K562 (cell line): Measurements from ENCODE around the gene SLC24A3. TPM values are rescaled to one million over a fixed set of nuclear protein-coding genes. Genes with fewer than 3 reads are reported as not detected.

ENCODE experiments used
- ARNT ChIP-seq, 2 experiments: fragments of 450-650 bp; IDR thresholded peaks; 2 replicates each; pipeline ENCODE4 v1.6.1; 2016; ENCODE audit warnings: mild to moderate bottlenecking in 1 of 2
- IRF2 ChIP-seq: sonication (generic); formaldehyde crosslinking; IDR thresholded peaks from 2 replicates; pipeline ENCODE4 v1.8.1; 2022; ENCODE audit warnings: mild to moderate bottlenecking, missing genetic modification reagents
- KDM4B ChIP-seq, 2 experiments: fragments of 450-650 bp in 1 of 2; sonication (generic) in 1 of 2; IDR thresholded peaks; 2 replicates each; pipeline ENCODE4 v1.6.1; 2016 to 2017; ENCODE audit warnings: borderline replicate concordance in 2 of 2, antibody characterized with exemption in 1 of 2, low read depth in 1 of 2, mild to moderate bottlenecking in 1 of 2
- KLF10 ChIP-seq: fragments of 250-450 bp; sonication (Bioruptor Pico); IDR thresholded peaks from 2 replicates; pipeline ENCODE4 v1.6.1; 2021; ENCODE audit warnings: matching md5 sums
- KLF13 ChIP-seq: fragments of 450-650 bp; IDR thresholded peaks from 2 replicates; pipeline ENCODE4 v1.6.1; 2016; ENCODE audit warnings: missing genetic modification characterization, low read depth, mild to moderate bottlenecking, missing compliant biosample characterization, moderate library complexity, borderline replicate concordance
- MTA1 ChIP-seq: fragments of 450-650 bp; IDR thresholded peaks from 2 replicates; pipeline ENCODE4 v1.6.1; 2017; ENCODE audit warnings: borderline replicate concordance
- NFXL1 ChIP-seq: fragments of 450-650 bp; formaldehyde crosslinking; IDR thresholded peaks from 2 replicates; pipeline ENCODE4 v1.4.0; 2021; ENCODE audit warnings: mild to moderate bottlenecking
- RBM15 ChIP-seq: fragments of 200-400 bp; formaldehyde crosslinking; IDR thresholded peaks from 2 replicates; pipeline ENCODE4 v1.6.1; 2018; ENCODE audit warnings: mild to moderate bottlenecking, low read length, moderate library complexity; ENCODE audit not compliant: insufficient read depth
- ZNF280B ChIP-seq: fragments of 250-450 bp; sonication (Bioruptor Pico); IDR thresholded peaks from 2 replicates; pipeline ENCODE4 v1.5.1; 2021; ENCODE audit warnings: mild to moderate bottlenecking
- ZNF282 ChIP-seq: sonication (generic); formaldehyde crosslinking; IDR thresholded peaks from 2 replicates; pipeline ENCODE4 v1.8.1; 2023; ENCODE audit warnings: missing genetic modification reagents
- ZSCAN32 ChIP-seq: fragments of 450-650 bp; formaldehyde crosslinking; IDR thresholded peaks from 2 replicates; pipeline ENCODE4 v1.4.0; 2020; ENCODE audit warnings: mild to moderate bottlenecking, moderate library complexity
- polyA plus RNA-seq, 8 experiments: library from polyadenylated mRNA; depleted of rRNA in 4 of 8; stranded (reverse) in 5 of 8; unstranded in 3 of 8; fragments of >200 nt; fragmentation: Nextera tagmentation in 2 of 8; fragmentation: Illumina TruSeq in 1 of 8; extraction: Ambion mirVana in 2 of 8; extraction: Trizol in 1 of 8; gene quantifications; 2 replicates each; pipeline versions ENCODE4 v1.2.1 to v1.2.3, GENCODE V29; 2011 to 2014; ENCODE audit warnings: inconsistent platforms in 1 of 8, missing spikeins in 1 of 8
- total RNA-seq, 7 experiments: library from RNA; depleted of rRNA in 6 of 7; stranded (reverse); fragments of >200 nt in 6 of 7; fragmentation: Illumina TruSeq in 2 of 7; extraction: Trizol in 2 of 7; gene quantifications; 2 replicates each; pipeline versions ENCODE4 v1.2.1 to v1.2.3, GENCODE V29; 2011 to 2021; ENCODE audit warnings: low replicate concordance in 1 of 7
- TF ChIP-seq, protein P1 (sequence below): IDR thresholded peaks from 2 replicates; pipeline ENCODE4 v1.6.1; 2011; ENCODE audit not compliant: insufficient read length; ENCODE audit errors: extremely low read depth

SLC24A3 gene
- total and polyA plus RNA-seq, 9 of the 15 experiments (the other 6 are each of a cell fraction or from before 2014, with no cell fraction given): not detected

- TF ChIP-seq ZSCAN32 (CRISPR knock-in tag) (no peak), ZNF282 (CRISPR knock-in tag) (no peak), ARNT (IDR thresholded peaks at IDR 0.05) (no peak), ZNF280B (CRISPR knock-in tag) (no peak), IRF2 (CRISPR knock-in tag) (no peak), KLF10 (CRISPR knock-in tag) (no peak), MTA1 (no peak), NFXL1 (CRISPR knock-in tag) (no peak), KDM4B (IDR thresholded peaks at IDR 0.05; ENCODE audit: borderline replicate concordance in 2 of 2, low read depth in 1 of 2) (no peak), RBM15 (no peak), KLF13 (no peak)
- TF ChIP-seq, protein P1, sequence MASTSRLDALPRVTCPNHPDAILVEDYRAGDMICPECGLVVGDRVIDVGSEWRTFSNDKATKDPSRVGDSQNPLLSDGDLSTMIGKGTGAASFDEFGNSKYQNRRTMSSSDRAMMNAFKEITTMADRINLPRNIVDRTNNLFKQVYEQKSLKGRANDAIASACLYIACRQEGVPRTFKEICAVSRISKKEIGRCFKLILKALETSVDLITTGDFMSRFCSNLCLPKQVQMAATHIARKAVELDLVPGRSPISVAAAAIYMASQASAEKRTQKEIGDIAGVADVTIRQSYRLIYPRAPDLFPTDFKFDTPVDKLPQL: no peak
These were observed 102.2 kb downstream of the SLC24A3 start (continued) for GRCh38 chr20:19314621-19315020.
